Measurements from ENCODE around the gene DAAM2.

GRCh38 chr6:39905640-39905975 is 113.4 kb downstream of the DAAM2 start:
- TF ChIP-seq POLR2A (IDR thresholded peaks at IDR 0.05; ENCODE audit: low read length) (no peak), GATA1 (IDR thresholded peaks at IDR 0.05; ENCODE audit: low read depth, low read length) (no peak)
